Ishikawa (cell line): ENCODE data around the gene TAAR6.

Source experiments
- CEBPB ChIP-seq: IDR thresholded peaks from 2 replicates; pipeline ENCODE4 v1.6.1; 2012
- CREB1 ChIP-seq: IDR thresholded peaks from 2 replicates; pipeline ENCODE4 v1.6.1; 2012; ENCODE audit warnings: low read depth
- EGR1 ChIP-seq: IDR thresholded peaks from 2 replicates; pipeline ENCODE4 v1.6.1; 2012
- EP300 ChIP-seq: IDR thresholded peaks from 2 replicates; pipeline ENCODE4 v1.6.1; 2012; ENCODE audit warnings: borderline replicate concordance
- FOXM1 ChIP-seq: IDR thresholded peaks from 2 replicates; pipeline ENCODE4 v1.6.1; 2012; ENCODE audit warnings: low read depth, borderline replicate concordance
- RAD21 ChIP-seq: IDR thresholded peaks from 2 replicates; pipeline ENCODE4 v1.6.1; 2012; ENCODE audit warnings: low read depth
- TCF12 ChIP-seq: IDR thresholded peaks from 2 replicates; pipeline ENCODE4 v1.6.1; 2012; ENCODE audit warnings: low read depth
- TEAD4 ChIP-seq: IDR thresholded peaks from 2 replicates; pipeline ENCODE4 v1.6.1; 2012
- ZBTB7A ChIP-seq: IDR thresholded peaks from 2 replicates; pipeline ENCODE4 v1.6.1; 2012; ENCODE audit warnings: low read depth
- TF ChIP-seq, protein P1 (sequence below): IDR thresholded peaks from 2 replicates; pipeline ENCODE4 v1.6.1; 2012; ENCODE audit warnings: low read depth, mild to moderate bottlenecking
- TF ChIP-seq, protein P2 (sequence below): IDR thresholded peaks from 2 replicates; pipeline ENCODE4 v1.6.1; 2012
- TF ChIP-seq, protein P3 (sequence below): IDR thresholded peaks from 2 replicates; pipeline ENCODE4 v1.6.1; 2012

Gene TAAR6

DNA sequence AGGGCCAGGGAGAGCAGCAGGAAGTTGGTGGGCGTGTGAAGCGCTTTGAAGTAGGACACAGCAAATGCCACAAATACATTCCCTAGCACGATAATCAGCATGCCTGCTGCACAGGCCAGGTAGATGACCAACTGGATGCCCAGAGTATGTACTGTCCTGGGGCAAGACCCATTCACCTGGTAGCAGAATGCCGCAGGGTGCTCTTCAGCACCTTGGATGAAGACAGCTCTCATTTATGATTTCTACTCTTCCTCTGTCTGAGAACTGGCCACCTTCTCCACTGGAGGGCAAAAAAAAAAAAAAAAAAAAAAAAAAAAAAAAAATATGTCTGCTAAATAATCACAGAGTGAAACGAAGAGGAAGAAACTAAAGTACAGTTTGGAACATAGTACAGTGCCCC, 19.3 kb downstream of the TAAR6 start, which contains the start of gene TAAR5:
TAAR5 (minus strand) TSS at position 288 of the 400 bp plus-strand sequence; CDS start at position 233, 55 bp downstream.
- no peak for TF ChIP-seq CREB1
- TF ChIP-seq, protein P1, sequence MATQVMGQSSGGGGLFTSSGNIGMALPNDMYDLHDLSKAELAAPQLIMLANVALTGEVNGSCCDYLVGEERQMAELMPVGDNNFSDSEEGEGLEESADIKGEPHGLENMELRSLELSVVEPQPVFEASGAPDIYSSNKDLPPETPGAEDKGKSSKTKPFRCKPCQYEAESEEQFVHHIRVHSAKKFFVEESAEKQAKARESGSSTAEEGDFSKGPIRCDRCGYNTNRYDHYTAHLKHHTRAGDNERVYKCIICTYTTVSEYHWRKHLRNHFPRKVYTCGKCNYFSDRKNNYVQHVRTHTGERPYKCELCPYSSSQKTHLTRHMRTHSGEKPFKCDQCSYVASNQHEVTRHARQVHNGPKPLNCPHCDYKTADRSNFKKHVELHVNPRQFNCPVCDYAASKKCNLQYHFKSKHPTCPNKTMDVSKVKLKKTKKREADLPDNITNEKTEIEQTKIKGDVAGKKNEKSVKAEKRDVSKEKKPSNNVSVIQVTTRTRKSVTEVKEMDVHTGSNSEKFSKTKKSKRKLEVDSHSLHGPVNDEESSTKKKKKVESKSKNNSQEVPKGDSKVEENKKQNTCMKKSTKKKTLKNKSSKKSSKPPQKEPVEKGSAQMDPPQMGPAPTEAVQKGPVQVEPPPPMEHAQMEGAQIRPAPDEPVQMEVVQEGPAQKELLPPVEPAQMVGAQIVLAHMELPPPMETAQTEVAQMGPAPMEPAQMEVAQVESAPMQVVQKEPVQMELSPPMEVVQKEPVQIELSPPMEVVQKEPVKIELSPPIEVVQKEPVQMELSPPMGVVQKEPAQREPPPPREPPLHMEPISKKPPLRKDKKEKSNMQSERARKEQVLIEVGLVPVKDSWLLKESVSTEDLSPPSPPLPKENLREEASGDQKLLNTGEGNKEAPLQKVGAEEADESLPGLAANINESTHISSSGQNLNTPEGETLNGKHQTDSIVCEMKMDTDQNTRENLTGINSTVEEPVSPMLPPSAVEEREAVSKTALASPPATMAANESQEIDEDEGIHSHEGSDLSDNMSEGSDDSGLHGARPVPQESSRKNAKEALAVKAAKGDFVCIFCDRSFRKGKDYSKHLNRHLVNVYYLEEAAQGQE = peak; percentile 63

DNA sequence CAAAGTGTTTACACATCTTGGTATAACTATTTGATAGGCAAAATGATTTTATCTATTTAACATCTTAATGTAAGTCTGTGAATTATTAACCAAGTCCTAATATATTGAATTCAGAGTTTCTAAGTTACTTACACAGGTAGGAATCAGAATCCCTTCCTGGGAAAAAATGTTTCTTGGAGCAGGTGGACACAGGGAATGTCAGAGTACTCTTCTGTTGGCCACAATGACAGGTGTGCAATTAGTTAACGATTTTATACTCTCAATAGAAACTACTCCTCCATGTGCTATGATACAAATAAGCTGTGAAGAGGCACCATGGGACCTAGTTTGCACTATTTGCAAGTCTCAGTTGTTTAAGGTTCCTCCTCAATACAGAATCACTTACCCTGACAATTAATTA, 20.2 kb downstream of the TAAR6 start:
- TF ChIP-seq EP300 = no peak
- no peak for TF ChIP-seq TEAD4
- no peak for TF ChIP-seq ZBTB7A

DNA sequence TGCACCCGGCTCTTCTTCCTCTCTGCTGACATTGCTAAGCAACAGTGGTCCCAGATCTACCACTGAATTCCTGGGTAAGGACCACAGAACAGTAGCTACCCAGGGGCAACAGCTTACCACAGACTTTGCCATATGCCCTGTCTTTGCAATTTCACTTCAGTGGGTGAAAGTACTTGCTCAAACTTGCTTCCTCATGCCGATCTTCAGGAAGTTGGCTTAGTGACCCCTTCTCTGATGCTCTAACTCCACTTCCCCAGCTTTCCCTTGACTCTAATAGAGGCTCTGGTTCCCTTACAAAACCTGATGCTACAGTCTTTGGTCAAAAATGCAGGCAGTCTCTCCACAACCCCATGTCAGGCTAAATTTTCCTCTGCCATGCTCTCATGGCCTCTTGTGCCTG, 22.7 kb downstream of the TAAR6 start:
- TF ChIP-seq, protein P1 = no peak

DNA sequence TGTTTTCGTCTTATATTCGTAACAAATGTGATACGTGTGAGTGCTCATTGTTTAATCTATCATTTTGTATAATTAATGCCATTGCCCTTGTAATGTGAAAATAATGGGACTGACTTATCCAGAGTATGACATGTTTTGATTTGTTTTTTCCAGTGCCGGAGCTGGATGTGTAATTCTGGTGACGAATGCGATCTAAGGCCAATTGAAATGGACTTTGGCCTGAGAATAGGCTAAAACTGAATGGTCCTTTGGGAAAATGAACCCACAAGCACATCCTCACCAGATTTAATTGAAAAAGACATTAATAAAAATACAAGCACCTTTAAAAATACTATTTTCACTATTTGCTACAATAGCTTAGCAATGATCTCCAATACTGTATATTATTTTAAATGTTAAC, 26.1 kb downstream of the TAAR6 start:
- TF ChIP-seq, protein P2, sequence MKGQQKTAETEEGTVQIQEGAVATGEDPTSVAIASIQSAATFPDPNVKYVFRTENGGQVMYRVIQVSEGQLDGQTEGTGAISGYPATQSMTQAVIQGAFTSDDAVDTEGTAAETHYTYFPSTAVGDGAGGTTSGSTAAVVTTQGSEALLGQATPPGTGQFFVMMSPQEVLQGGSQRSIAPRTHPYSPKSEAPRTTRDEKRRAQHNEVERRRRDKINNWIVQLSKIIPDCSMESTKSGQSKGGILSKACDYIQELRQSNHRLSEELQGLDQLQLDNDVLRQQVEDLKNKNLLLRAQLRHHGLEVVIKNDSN = no peak
- TF ChIP-seq ZBTB7A = no peak
- TF ChIP-seq TCF12 = no peak
- no peak for TF ChIP-seq RAD21
- no peak for TF ChIP-seq CEBPB
- TF ChIP-seq CREB1 = no peak
- TF ChIP-seq FOXM1 = no peak
- TF ChIP-seq, protein P1 = no peak
- TF ChIP-seq EP300 = no peak
- no peak for TF ChIP-seq EGR1
- TF ChIP-seq, protein P3, sequence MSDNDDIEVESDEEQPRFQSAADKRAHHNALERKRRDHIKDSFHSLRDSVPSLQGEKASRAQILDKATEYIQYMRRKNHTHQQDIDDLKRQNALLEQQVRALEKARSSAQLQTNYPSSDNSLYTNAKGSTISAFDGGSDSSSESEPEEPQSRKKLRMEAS = no peak
- no peak for TF ChIP-seq TEAD4

DNA sequence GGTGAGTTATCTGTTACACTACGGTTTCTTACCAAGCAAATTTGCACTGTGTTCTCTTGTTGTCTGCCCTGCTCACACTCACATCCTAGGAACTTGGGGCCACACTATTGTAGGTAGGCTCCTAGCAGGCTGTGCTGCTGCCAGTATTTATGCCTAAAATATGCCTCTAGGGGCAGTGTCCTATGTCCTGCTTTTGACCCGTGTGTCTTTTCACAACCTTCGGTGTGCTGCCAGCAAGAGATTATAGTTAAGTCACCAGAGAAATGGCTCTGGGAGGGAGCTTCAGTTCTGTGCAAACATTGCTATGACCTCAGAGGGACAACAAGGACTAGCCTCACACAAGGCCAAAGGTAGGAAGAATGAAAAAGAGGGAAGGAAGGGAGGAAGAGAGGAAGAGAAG, 28.4 kb downstream of the TAAR6 start:
- TF ChIP-seq RAD21 (peak; percentile 14; the same call in 1 of the 2 replicates), TCF12 (no peak), CREB1 (no peak), EGR1 (no peak)
- TF ChIP-seq, protein P1 = no peak
